HEK293 (cell line): ENCODE measurements around the gene IFI6.
"Not testable (repeated sequence)": the region's sequence is repeated elsewhere in the genome, so short reads cannot be mapped to it uniquely, and the experiment has no call there.

Experiments
- CTCF ChIA-PET: fragments of 350-600 bp; formaldehyde crosslinking; extraction: SDS; loops from one replicate; lab custom pipeline; 2021; ENCODE audit warnings: antibody characterized with exemption; lab: Yijun Ruan, JAX
- POLR2A ChIA-PET: fragments of 300-600 bp; formaldehyde crosslinking; extraction: SDS; loops from one replicate; lab custom pipeline; 2020; ENCODE audit warnings: antibody characterized with exemption, inconsistent platforms; lab: Yijun Ruan, JAX
- H3K27ac ChIP-seq: fragments of 200-500 bp; sonication (Bioruptor generic); 2 replicates; pipeline ENCODE4 v1.5.1; 2014; ENCODE audit warnings: low read depth, low read length, control low read depth, inconsistent platforms; ENCODE audit errors: extremely low read depth
- H3K36me3 ChIP-seq, 2 experiments: fragments of 200-500 bp in 1 of 2; sonication (Bioruptor generic) in 1 of 2; 1 replicate in 1 of 2; 2 replicates in 1 of 2; pipeline ENCODE4 v1.5.1; 2014 to 2017; ENCODE audit warnings: inconsistent platforms in 2 of 2, low read length in 2 of 2; ENCODE audit not compliant: control insufficient read depth in 2 of 2, insufficient read depth in 1 of 2
- H3K4me1 ChIP-seq: fragments of 200-500 bp; sonication (Bioruptor generic); 2 replicates; pipeline ENCODE4 v1.5.1; 2014; ENCODE audit warnings: mild to moderate bottlenecking, low read length, inconsistent platforms; ENCODE audit not compliant: control insufficient read depth, insufficient read depth
- H3K4me3 ChIP-seq: 2 replicates; pipeline ENCODE4 v1.5.1; 2011; ENCODE audit warnings: low read depth, mild to moderate bottlenecking, control low read depth, low read length, moderate library complexity
- H3K9me3 ChIP-seq: fragments of 200-500 bp; sonication (Bioruptor generic); 2 replicates; pipeline ENCODE4 v1.5.1; 2014; ENCODE audit warnings: low read depth, low read length, inconsistent platforms; ENCODE audit not compliant: control insufficient read depth, insufficient read depth
- BCL6B ChIP-seq: fragments of 450-650 bp; formaldehyde crosslinking; IDR thresholded peaks from 2 replicates; pipeline ENCODE4 v1.5.1; 2017; ENCODE audit warnings: missing biosample characterization, missing genetic modification characterization
- SCRT1 ChIP-seq: fragments of 450-650 bp; formaldehyde crosslinking; IDR thresholded peaks from 2 replicates; pipeline ENCODE4 v1.5.1; 2016; ENCODE audit warnings: missing biosample characterization, missing genetic modification characterization, borderline replicate concordance
- SCRT2 ChIP-seq: fragments of 450-650 bp; formaldehyde crosslinking; IDR thresholded peaks from 2 replicates; pipeline ENCODE4 v1.5.1; 2016; ENCODE audit warnings: missing biosample characterization, missing genetic modification characterization
- SETDB1 ChIP-seq: IDR thresholded peaks from one replicate; pipeline ENCODE4 v1.6.1; 2017; ENCODE audit warnings: mild to moderate bottlenecking, low read length, moderate library complexity, mixed read lengths; ENCODE audit not compliant: insufficient read length
- ZBTB7A ChIP-seq: fragments of 450-650 bp; formaldehyde crosslinking; IDR thresholded peaks from 2 replicates; pipeline ENCODE4 v1.5.1; 2016; ENCODE audit warnings: low read depth, missing biosample characterization, missing genetic modification characterization
- ZNF24 ChIP-seq: fragments of 450-650 bp; formaldehyde crosslinking; IDR thresholded peaks from 2 replicates; pipeline ENCODE4 v1.5.1; 2016; ENCODE audit warnings: missing biosample characterization, missing genetic modification characterization
- ZNF280D ChIP-seq: fragments of 450-650 bp; formaldehyde crosslinking; IDR thresholded peaks from 2 replicates; pipeline ENCODE4 v1.5.1; 2016; ENCODE audit warnings: missing biosample characterization, missing genetic modification characterization
- ZNF423 ChIP-seq: fragments of 450-650 bp; formaldehyde crosslinking; IDR thresholded peaks from 2 replicates; pipeline ENCODE4 v1.5.1; 2016; ENCODE audit warnings: missing biosample characterization, missing genetic modification characterization
- ZNF488 ChIP-seq: fragments of 450-650 bp; formaldehyde crosslinking; IDR thresholded peaks from 2 replicates; pipeline ENCODE4 v1.5.1; 2016; ENCODE audit warnings: missing biosample characterization, missing genetic modification characterization
- ZNF529 ChIP-seq: fragments of 450-650 bp; formaldehyde crosslinking; IDR thresholded peaks from 2 replicates; pipeline ENCODE4 v1.5.1; 2017; ENCODE audit warnings: missing genetic modification characterization, missing biosample characterization; ENCODE audit not compliant: insufficient replicate concordance
- ZNF585B ChIP-seq: fragments of 450-650 bp; formaldehyde crosslinking; IDR thresholded peaks from 2 replicates; pipeline ENCODE4 v1.5.1; 2016; ENCODE audit warnings: missing biosample characterization, missing genetic modification characterization
- ZNF621 ChIP-seq: fragments of 450-650 bp; formaldehyde crosslinking; IDR thresholded peaks from 2 replicates; pipeline ENCODE4 v1.5.1; 2017; ENCODE audit warnings: missing biosample characterization, missing genetic modification characterization
- ZNF624 ChIP-seq: fragments of 450-650 bp; formaldehyde crosslinking; IDR thresholded peaks from 2 replicates; pipeline ENCODE4 v1.5.1; 2017; ENCODE audit warnings: missing biosample characterization, missing genetic modification characterization
- ZNF639 ChIP-seq: fragments of 450-650 bp; formaldehyde crosslinking; IDR thresholded peaks from 2 replicates; pipeline ENCODE4 v1.5.1; 2016; ENCODE audit warnings: missing biosample characterization, missing genetic modification characterization
- ZNF645 ChIP-seq: fragments of 450-650 bp; formaldehyde crosslinking; IDR thresholded peaks from 2 replicates; pipeline ENCODE4; 2016; ENCODE audit warnings: missing biosample characterization, missing genetic modification characterization
- ZNF677 ChIP-seq: fragments of 450-650 bp; IDR thresholded peaks from 2 replicates; pipeline ENCODE4 v1.5.0; 2018; ENCODE audit warnings: missing biosample characterization, mild to moderate bottlenecking, missing genetic modification characterization, moderate library complexity
- ZNF707 ChIP-seq: fragments of 450-650 bp; formaldehyde crosslinking; IDR thresholded peaks from 2 replicates; pipeline ENCODE4 v1.5.1; 2016; ENCODE audit warnings: missing biosample characterization, missing genetic modification characterization
- ZNF747 ChIP-seq: fragments of 450-650 bp; formaldehyde crosslinking; IDR thresholded peaks from 2 replicates; pipeline ENCODE4 v1.5.1; 2016; ENCODE audit warnings: missing biosample characterization, missing genetic modification characterization
- ZNF830 ChIP-seq: fragments of 450-650 bp; IDR thresholded peaks from 2 replicates; pipeline ENCODE4 v1.5.0; 2018; ENCODE audit warnings: missing biosample characterization, missing genetic modification characterization, low read depth, mild to moderate bottlenecking, moderate library complexity
- ZSCAN30 ChIP-seq: fragments of 450-650 bp; IDR thresholded peaks from 2 replicates; pipeline ENCODE4 v1.5.1; 2018; ENCODE audit warnings: missing biosample characterization, mild to moderate bottlenecking, missing genetic modification characterization, moderate library complexity

Gene IFI6

GRCh38 chr1:27681580-27681979, 9.6 kb upstream of the IFI6 start:
- TF ChIP-seq ZNF707 (tag by site-specific recombination) (peak; percentile 99), SCRT2 (tag by site-specific recombination) (peak; percentile 50; the same call in 1 of the 2 replicates)
- TF ChIP-seq, all 188 proteins: peak for 2; not testable (repeated sequence) for 186
- CTCF ChIA-PET, H3K9me3 ChIP-seq, POLR2A ChIA-PET, H3K27ac ChIP-seq, H3K4me1 ChIP-seq, H3K4me3 ChIP-seq, H3K36me3 ChIP-seq: not testable (repeated sequence)

GRCh38 chr1:27680225-27680791, 8.3 kb upstream of the IFI6 start:
- not testable (repeated sequence) for H3K4me1 ChIP-seq, H3K9me3 ChIP-seq
- TF ChIP-seq ZNF585B (tag by site-specific recombination) (peak; percentile 99), ZNF280D (tag by site-specific recombination) (peak; percentile 68; the same call in 1 of the 2 replicates), ZNF529 (peak; percentile 18), SETDB1 (peak; percentile 78)
- TF ChIP-seq, all 188 proteins: peak for 4; not testable (repeated sequence) for 184
- H3K36me3 ChIP-seq, H3K4me3 ChIP-seq, POLR2A ChIA-PET, H3K27ac ChIP-seq: not testable (repeated sequence)
- CTCF ChIA-PET, result interaction anchor here (1.9 kb wide), 1 partner anchor 11 kb away, joined by 9 read pairs; no protein-coding TSS in a partner anchor

GRCh38 chr1:27678747-27679146, 6.8 kb upstream of the IFI6 start:
- ChIA-PET POLR2A (interaction anchor here (0.6 to 1.1 kb wide), 2 partner anchors 94 to 900 kb away, joined by 3 to 7 read pairs; partner anchors contain the start of gene STX12), CTCF (interaction anchor here (0.6 to 1.9 kb wide), 2 partner anchors 9 to 1315 kb away, joined by 3 to 9 read pairs; no protein-coding TSS in a partner anchor)
- no peak overlapping the region for H3K4me3 ChIP-seq
- no peaks in the 10 kb centered on the region for H3K36me3 ChIP-seq
- H3K4me1 ChIP-seq, result no peaks in the 10 kb centered on the region
- no peak for TF ChIP-seq ZSCAN30 (tag by site-specific recombination)
- TF ChIP-seq ZNF624 (tag by site-specific recombination), result no peak
- no peak for TF ChIP-seq ZNF645 (tag by site-specific recombination)
- no peak for TF ChIP-seq ZNF639
- no peak for TF ChIP-seq ZNF830
- TF ChIP-seq ZNF621 (tag by site-specific recombination), result no peak
- TF ChIP-seq SCRT1, result no peak
- TF ChIP-seq ZBTB7A (tag by site-specific recombination), result no peak
- no peak for TF ChIP-seq ZNF423 (tag by site-specific recombination)
- no peak for TF ChIP-seq ZNF677 (tag by site-specific recombination)
- no peak for TF ChIP-seq ZNF488 (tag by site-specific recombination)
- TF ChIP-seq ZNF747 (tag by site-specific recombination), result no peak
- TF ChIP-seq ZNF24 (tag by site-specific recombination), result no peak
- TF ChIP-seq BCL6B (tag by site-specific recombination), result no peak
- H3K9me3 ChIP-seq, result no peaks in the 10 kb centered on the region
- H3K27ac ChIP-seq, result no peak overlapping the region
